Omental fat pad (tissue), 4 donors: ENCODE measurements around the gene NWD2. TPM values are rescaled to one million over a fixed set of nuclear protein-coding genes. Genes with fewer than 3 reads are reported as not detected.
"Not testable (repeated sequence)": the region's sequence is repeated elsewhere in the genome, so short reads cannot be mapped to it uniquely, and the experiment has no call there.

Experiments
- ATAC-seq: fragments of 150-250 bp; one replicate; pipeline ENCODE4 v1.9.1; 2016; ENCODE audit warnings: mild to moderate bottlenecking, moderate library complexity; ENCODE audit not compliant: low FRiP score
- DNase-seq: peaks from one replicate; pipeline ENCODE4 v3.0.0-alpha.2; 2019; ENCODE audit warnings: low spot score
- CTCF ChIP-seq, 3 donors: fragments of 450-650 bp; IDR thresholded peaks; one replicate each; pipeline ENCODE4 v1.5.1; 2016 to 2017; ENCODE audit warnings: antibody characterized with exemption in 3 of 3, mild to moderate bottlenecking in 3 of 3, moderate library complexity in 2 of 3
- total RNA-seq, 4 donors: library from RNA; depleted of rRNA; stranded (reverse); fragments of >200 nt; gene quantifications; one replicate each; pipeline ENCODE4 v1.1.0, GENCODE V29; 2016

NWD2 gene
- total RNA-seq, 4 donors from 2014 or later: 2.0 to 21.2 (median 11.4) TPM

- ATAC-seq (no peak), DNase-seq (no peak)
- no peak for TF ChIP-seq CTCF (IDR thresholded peaks at IDR 0.05)
These were observed 155.8 kb downstream of the NWD2 start for GRCh38 chr4:37400241-37400881.

DNA sequence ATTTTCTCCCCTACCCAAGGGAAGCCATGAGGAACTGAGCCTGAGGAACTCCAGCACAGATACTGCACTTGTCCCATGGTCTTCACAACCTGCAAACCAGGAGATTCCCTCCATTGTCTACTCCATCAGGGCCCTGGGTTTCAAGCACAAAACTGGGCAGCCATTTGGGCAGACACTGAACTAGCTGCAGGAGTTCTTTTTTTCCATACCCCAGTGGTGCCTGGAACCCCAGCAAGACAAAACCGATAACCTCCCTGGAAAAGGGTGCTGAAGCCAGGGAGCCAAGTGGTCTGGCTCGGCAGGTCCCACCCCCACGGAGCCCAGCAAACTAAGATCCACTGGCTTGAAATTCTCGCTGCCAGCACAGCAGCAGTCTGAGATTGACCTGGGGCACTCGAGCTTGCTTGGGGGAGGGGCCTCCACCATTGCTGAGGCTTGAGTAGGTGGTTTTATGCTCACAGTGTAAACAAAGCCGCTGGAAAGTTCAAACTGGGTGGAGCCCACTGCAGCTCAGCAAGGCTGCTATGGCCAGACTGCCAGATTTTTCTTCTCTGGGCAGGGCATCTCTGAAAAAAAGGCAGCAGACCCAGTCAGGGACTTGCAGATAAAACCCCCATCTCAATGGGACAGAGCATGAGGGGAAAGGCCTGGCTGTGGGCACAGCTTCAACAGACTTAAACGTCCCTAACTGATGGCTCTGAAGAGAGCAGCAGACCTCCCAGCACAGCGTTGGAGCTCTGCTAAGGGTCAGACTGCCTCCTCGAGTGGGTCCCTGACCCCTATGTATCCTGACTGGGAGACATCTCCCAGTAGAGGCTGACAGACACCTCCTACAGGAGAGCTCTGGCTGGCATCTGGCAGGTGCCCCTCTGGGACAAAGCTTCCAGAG lies 163.6 kb downstream of the NWD2 start:
- DNase-seq, ATAC-seq: not testable (repeated sequence)

DNA sequence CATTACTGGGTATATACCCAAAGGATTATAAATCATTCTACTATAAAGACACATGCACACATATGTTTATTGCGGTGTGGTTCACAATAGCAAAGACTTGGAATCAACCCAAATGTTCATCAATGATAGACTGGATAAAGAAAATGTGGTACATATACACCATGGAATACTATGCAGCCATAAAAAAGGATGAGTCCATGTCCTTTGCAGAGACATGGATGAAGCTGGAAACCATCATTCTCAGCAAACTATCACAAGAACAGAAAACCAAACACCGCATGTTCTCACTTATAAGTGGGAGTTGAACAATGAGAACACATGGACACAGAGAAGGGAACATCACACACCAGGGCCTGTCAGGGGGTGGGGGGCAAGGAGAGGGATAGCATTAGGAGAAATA lies 169.1 kb downstream of the NWD2 start:
- not testable (repeated sequence) for DNase-seq, ATAC-seq

- no peak for TF ChIP-seq CTCF (IDR thresholded peaks at IDR 0.05)
- ATAC-seq (no peak), DNase-seq (no peak)
These were observed 171.4 kb downstream of the NWD2 start for GRCh38 chr4:37415845-37416369.

DNA sequence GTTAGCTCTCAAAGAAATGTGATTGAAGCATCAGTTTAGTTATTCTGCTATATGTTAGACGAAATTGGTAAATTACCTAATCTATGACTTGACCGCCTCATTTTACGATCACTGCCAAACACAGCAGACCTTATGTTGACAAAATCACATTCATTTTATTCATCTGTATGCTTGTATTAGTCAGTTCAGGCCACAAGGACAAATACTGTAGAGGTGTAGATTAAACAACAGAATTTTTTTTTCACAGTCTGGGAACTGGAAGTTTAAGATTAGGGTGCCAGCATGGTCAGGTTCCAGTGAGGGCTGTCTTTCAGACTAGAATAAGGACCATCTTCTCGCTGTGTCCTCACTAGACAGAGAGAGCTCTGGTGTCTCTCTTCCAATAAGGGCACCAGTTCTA lies 177.1 kb downstream of the NWD2 start:
- no peak for TF ChIP-seq CTCF (IDR thresholded peaks at IDR 0.05)
- ATAC-seq: no peak
- DNase-seq: no peak

- DNase-seq (no peak), ATAC-seq (no peak)
- no peak for TF ChIP-seq CTCF (IDR thresholded peaks at IDR 0.05)
These were observed 177.6 kb downstream of the NWD2 start for GRCh38 chr4:37422102-37422501.

GRCh38 chr4:37422638-37423037 lies 178.1 kb downstream of the NWD2 start:
- ATAC-seq: no peak
- no peak for DNase-seq

More at GRCh38 chr4:37422638-37423037, 178.1 kb downstream of the NWD2 start:
- TF ChIP-seq CTCF (IDR thresholded peaks at IDR 0.05): no peak
